Loucy (cell line): ENCODE measurements around the gene CUX1.

Experiments used
- H2AFZ ChIP-seq: fragments of 200-600 bp; sonication (generic); 2 replicates; pipeline ENCODE4 v1.6.0; 2016; ENCODE audit warnings: antibody characterized with exemption, mild to moderate bottlenecking, low read length, moderate library complexity
- H3F3A ChIP-seq: fragments of 200-600 bp; 2 replicates; pipeline ENCODE4 v1.6.0; 2016; ENCODE audit warnings: antibody characterized with exemption, low read depth, mild to moderate bottlenecking
- H3K27me3 ChIP-seq: fragments of 200-600 bp; sonication (generic); 2 replicates; pipeline ENCODE4 v1.6.1; 2014; ENCODE audit warnings: low read length, mild to moderate bottlenecking; ENCODE audit not compliant: insufficient read depth, poor library complexity, severe bottlenecking
- H3K36me3 ChIP-seq: fragments of 200-600 bp; sonication (generic); 2 replicates; pipeline ENCODE4 v1.6.1; 2016; ENCODE audit warnings: low read length; ENCODE audit not compliant: insufficient read depth
- H3K4me1 ChIP-seq: fragments of 200-600 bp; sonication (generic); 2 replicates; pipeline ENCODE4 v1.5.1; 2014; ENCODE audit warnings: low read length, mild to moderate bottlenecking; ENCODE audit not compliant: insufficient read depth, poor library complexity, severe bottlenecking
- H3K4me2 ChIP-seq: fragments of 200-600 bp; sonication (generic); 2 replicates; pipeline ENCODE4 v1.6.0; 2014; ENCODE audit warnings: antibody characterized with exemption, low read length, low read depth, mild to moderate bottlenecking; ENCODE audit not compliant: poor library complexity, severe bottlenecking
- H3K4me3 ChIP-seq: fragments of 200-600 bp; sonication (generic); 2 replicates; pipeline ENCODE4 v1.5.1; 2014; ENCODE audit warnings: low read length, mild to moderate bottlenecking, mixed read lengths; ENCODE audit not compliant: poor library complexity, severe bottlenecking
- H3K79me2 ChIP-seq: fragments of 200-600 bp; sonication (generic); 2 replicates; pipeline ENCODE4 v1.6.1; 2014; ENCODE audit warnings: low read length; ENCODE audit not compliant: insufficient read depth
- H3K9ac ChIP-seq: fragments of 200-600 bp; sonication (generic); 2 replicates; pipeline ENCODE4 v1.6.0; 2014; ENCODE audit warnings: mild to moderate bottlenecking, low read depth, low read length, moderate library complexity; ENCODE audit not compliant: poor library complexity, severe bottlenecking
- H3K9me2 ChIP-seq: fragments of 200-600 bp; sonication (generic); replicated peaks from 2 replicates; pipeline ENCODE4 v1.6.1; 2016; ENCODE audit warnings: low read depth, low read length, mixed read lengths
- H3K9me3 ChIP-seq: fragments of 200-600 bp; sonication (generic); 2 replicates; pipeline ENCODE4 v1.6.1; 2014; ENCODE audit warnings: mild to moderate bottlenecking, antibody characterized with exemption, low read length, low read depth; ENCODE audit not compliant: insufficient read depth
- H4K20me1 ChIP-seq: fragments of 200-600 bp; sonication (generic); 2 replicates; pipeline ENCODE4 v1.6.0; 2014; ENCODE audit warnings: antibody characterized with exemption, low read length, mild to moderate bottlenecking; ENCODE audit not compliant: insufficient read depth, poor library complexity, severe bottlenecking
- EZH2phosphoT487 ChIP-seq: fragments of 200-600 bp; IDR thresholded peaks from 2 replicates; pipeline ENCODE4 v1.6.1; 2018; ENCODE audit warnings: antibody characterized with exemption, mild to moderate bottlenecking, moderate library complexity, borderline replicate concordance
- TF ChIP-seq, protein P1 (sequence below): fragments of 200-600 bp; sonication (generic); conservative IDR thresholded peaks from 2 replicates; pipeline ENCODE4 v1.5.1; 2014; ENCODE audit warnings: mild to moderate bottlenecking, antibody characterized with exemption, low read length

Gene CUX1

DNA sequence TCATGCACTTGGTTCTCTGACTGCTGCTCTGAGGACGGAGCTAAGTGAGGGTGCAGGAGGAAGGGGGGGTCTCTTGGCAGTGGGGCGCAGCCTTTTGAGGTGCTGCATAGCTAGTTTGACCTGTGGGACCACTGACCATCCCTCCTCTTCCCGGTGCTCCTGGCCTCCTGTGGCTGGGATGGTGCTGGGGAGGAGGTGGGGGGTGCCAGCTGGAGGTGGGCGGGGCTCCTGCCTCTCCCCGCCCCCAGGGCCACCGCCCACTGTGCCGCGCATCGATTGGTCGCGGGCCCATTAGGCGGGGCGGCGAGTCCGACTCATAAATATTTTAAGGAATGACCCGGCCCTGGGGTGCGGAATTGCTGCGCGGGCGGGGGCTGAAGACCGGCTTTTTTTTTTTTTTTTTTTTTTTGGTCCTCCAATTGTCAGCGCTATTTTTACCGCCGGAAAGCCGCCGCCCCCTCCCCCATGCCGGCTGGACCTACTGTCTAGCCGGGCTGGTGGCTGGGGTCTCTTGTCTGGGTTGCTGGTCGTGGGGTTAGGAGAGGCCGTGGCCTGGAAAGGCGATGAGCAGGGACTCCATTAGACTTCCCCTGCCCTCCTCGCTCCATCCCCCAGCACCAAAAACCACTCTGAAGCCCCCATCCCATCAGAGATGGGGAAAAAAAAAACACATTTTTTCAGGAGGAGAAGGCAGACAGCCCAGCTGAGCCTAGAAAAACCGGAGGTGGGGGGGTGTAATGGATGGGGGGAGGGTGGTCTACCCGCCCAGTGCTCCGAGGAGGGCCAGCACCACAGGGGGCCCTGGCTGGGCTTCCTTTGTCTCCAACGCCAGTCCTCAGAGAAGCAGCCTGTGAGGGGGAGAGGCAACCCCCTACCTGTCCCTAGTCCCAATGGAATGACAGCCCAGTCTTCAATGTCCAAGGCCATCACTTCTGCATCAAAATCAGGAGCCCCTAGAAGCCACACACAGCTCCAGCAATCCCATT, 475.7 kb downstream of the CUX1 start:
- H3K9ac ChIP-seq: no peak overlapping the region
- no peaks in the 10 kb centered on the region for H3K36me3 ChIP-seq
- no peaks in the 10 kb centered on the region for H3K9me2 ChIP-seq
- H3K9me3 ChIP-seq: no peaks in the 10 kb centered on the region
- peaks cover 8% of the 10 kb centered on the region for H4K20me1 ChIP-seq
- H3K27me3 ChIP-seq: no peaks in the 10 kb centered on the region
- H2AFZ ChIP-seq: no peak overlapping the region
- TF ChIP-seq, protein P1, sequence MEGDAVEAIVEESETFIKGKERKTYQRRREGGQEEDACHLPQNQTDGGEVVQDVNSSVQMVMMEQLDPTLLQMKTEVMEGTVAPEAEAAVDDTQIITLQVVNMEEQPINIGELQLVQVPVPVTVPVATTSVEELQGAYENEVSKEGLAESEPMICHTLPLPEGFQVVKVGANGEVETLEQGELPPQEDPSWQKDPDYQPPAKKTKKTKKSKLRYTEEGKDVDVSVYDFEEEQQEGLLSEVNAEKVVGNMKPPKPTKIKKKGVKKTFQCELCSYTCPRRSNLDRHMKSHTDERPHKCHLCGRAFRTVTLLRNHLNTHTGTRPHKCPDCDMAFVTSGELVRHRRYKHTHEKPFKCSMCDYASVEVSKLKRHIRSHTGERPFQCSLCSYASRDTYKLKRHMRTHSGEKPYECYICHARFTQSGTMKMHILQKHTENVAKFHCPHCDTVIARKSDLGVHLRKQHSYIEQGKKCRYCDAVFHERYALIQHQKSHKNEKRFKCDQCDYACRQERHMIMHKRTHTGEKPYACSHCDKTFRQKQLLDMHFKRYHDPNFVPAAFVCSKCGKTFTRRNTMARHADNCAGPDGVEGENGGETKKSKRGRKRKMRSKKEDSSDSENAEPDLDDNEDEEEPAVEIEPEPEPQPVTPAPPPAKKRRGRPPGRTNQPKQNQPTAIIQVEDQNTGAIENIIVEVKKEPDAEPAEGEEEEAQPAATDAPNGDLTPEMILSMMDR: no peak
- no peak for TF ChIP-seq EZH2phosphoT487
- H3K4me1 ChIP-seq: peaks cover 4% of the 10 kb centered on the region
- H3F3A ChIP-seq: no peaks in the 10 kb centered on the region
- no peak overlapping the region for H3K4me3 ChIP-seq
- H3K79me2 ChIP-seq: no peaks in the 10 kb centered on the region
- no peak overlapping the region for H3K4me2 ChIP-seq

DNA sequence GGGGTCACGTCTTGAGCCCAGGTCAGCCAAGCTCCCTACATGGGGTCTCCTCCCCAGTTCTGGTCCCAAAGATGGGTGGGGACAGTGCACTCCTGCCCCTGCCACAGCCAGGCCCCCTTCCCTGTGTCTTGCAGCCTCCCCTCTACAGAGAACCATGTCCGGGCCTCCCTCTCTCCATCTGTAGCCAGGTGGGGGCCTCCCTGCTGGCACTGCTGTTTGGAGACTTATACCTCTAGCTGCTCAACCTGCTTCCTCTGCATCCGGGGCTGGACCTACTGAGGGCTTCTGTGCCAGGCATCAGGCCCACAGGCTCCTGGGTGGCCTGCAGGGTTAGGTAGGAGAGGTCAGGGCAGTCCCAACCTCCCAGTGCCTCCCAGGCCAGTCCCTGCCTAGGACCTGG, 477.2 kb downstream of the CUX1 start:
- Histone ChIP-seq H3K27me3 (no peaks in the 10 kb centered on the region), H3K79me2 (no peaks in the 10 kb centered on the region), H3K9ac (no peak overlapping the region), H3K4me2 (no peak overlapping the region), H3K9me2 (no peaks in the 10 kb centered on the region), H2AFZ (no peak overlapping the region), H3K36me3 (no peaks in the 10 kb centered on the region), H3K9me3 (no peaks in the 10 kb centered on the region), H3K4me3 (no peak overlapping the region), H3K4me1 (no peaks in the 10 kb centered on the region), H3F3A (no peaks in the 10 kb centered on the region), H4K20me1 (no peaks in the 10 kb centered on the region)
- no peak for TF ChIP-seq EZH2phosphoT487
- TF ChIP-seq, protein P1: no peak

DNA sequence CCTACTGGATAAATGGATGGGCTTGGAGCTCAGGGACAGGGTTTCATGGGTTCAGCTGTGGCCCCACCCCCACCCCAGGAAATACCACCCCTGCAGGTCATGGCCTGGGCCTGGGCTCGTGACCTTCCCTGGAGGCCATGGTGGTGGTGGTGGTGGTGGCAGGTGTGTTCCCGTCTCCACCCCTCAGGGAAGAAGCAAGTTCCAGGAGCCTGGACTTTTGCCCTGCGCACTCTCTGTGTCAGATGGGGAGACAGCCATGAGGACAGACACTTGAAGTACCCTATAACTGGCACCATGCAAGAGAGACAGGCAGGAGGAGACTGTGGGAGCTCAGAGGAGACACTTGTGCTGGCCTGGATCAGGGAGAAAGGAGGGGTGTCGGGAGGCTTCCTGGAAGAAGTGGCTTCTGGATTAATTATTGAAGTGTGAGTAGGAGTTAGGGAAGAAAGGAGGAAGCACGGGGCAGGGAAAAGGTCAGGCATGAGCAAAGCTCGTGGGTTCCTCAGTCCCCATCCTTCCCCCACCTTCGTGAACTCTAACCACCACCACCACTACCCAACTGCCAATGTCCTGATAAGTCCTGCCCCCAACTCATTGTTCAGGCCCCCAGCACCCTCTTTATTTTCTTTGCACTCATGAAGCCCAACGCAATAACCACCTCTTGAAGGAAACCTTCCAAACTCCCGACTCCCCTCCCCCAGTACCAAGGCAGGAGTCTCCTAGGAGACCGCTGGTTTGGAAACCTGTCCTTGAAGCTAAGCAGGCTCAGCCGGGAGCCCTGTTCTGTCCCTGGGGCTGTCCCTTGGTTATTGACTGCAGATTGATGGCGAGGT, 478.1 kb downstream of the CUX1 start:
- Histone ChIP-seq H3K4me3 (no peak overlapping the region), H3K9ac (no peak overlapping the region), H3K79me2 (no peaks in the 10 kb centered on the region), H2AFZ (no peak overlapping the region), H3K36me3 (no peaks in the 10 kb centered on the region), H4K20me1 (no peaks in the 10 kb centered on the region), H3K4me2 (no peak overlapping the region), H3K9me3 (no peaks in the 10 kb centered on the region), H3K4me1 (no peaks in the 10 kb centered on the region), H3K27me3 (no peaks in the 10 kb centered on the region), H3F3A (no peaks in the 10 kb centered on the region), H3K9me2 (no peaks in the 10 kb centered on the region)
- TF ChIP-seq, protein P1: no peak
- TF ChIP-seq EZH2phosphoT487: no peak
